22Rv1 (cell line): ENCODE results near the gene USP21.
A peak's percentile ranks its signal among the peaks of the same experiment; 100 is the strongest.

ENCODE experiments used
- H3K27ac ChIP-seq: fragments of 450-650 bp; 2 replicates; pipeline ENCODE4 v1.5.1; 2017
- CTCF ChIP-seq: fragments of 450-650 bp; IDR thresholded peaks from 2 replicates; pipeline ENCODE4 v1.5.1; 2017; ENCODE audit warnings: mild to moderate bottlenecking
- ZFX ChIP-seq: fragments of 450-650 bp; IDR thresholded peaks from 2 replicates; pipeline ENCODE4 v1.6.1; 2017; ENCODE audit warnings: antibody characterized with exemption, borderline replicate concordance

Gene USP21

GRCh38 chr1:161139766-161140165 lies 19.5 kb upstream of the USP21 start:
- TF ChIP-seq CTCF (peak; percentile 81), ZFX (no peak)
- H3K27ac ChIP-seq = no peak overlapping the region

- TF ChIP-seq ZFX (no peak), CTCF (no peak)
- no peak overlapping the region for H3K27ac ChIP-seq
Observed at GRCh38 chr1:161140755-161141400, 18.4 kb upstream of the USP21 start.

- TF ChIP-seq CTCF (no peak), ZFX (no peak)
- no peak overlapping the region for H3K27ac ChIP-seq
Observed at GRCh38 chr1:161145832-161146231, 13.5 kb upstream of the USP21 start.

- no peak for TF ChIP-seq ZFX
- no peak for TF ChIP-seq CTCF
- H3K27ac ChIP-seq = peak overlapping the region; percentile 99
Observed at GRCh38 chr1:161153176-161153575, 6.1 kb upstream of the USP21 start.

GRCh38 chr1:161153682-161154337 lies 5.5 kb upstream of the USP21 start, which contains the start of gene UFC1:
TSS of gene UFC1 (plus strand) at chr1:161153978. CDS start at chr1:161153998, 20 bp downstream.
- H3K27ac ChIP-seq = peak within 1 kb of the TSS; percentile 99
- TF ChIP-seq ZFX (no peak), CTCF (no peak)

- TF ChIP-seq CTCF = no peak
- TF ChIP-seq ZFX = no peak
- H3K27ac ChIP-seq = peak overlapping the region; percentile 78
Observed at GRCh38 chr1:161157867-161158266, 1.4 kb upstream of the USP21 start.

- H3K27ac ChIP-seq = peak overlapping the region; percentile 78
- no peak for TF ChIP-seq ZFX
- TF ChIP-seq CTCF = no peak
Observed at GRCh38 chr1:161158316-161159010, 837 bp upstream of the USP21 start.
